HG02623 (cell line): ENCODE data around the gene CHERP.
"Not testable (repeated sequence)": the region's sequence is repeated elsewhere in the genome, so short reads cannot be mapped to it uniquely, and the experiment has no call there.

Source experiments
- ATAC-seq: cut with Tn5 transposase; IDR thresholded peaks from one replicate; pipeline ENCODE4 v1.9.1; 2021; ENCODE audit warnings: moderate library complexity; ENCODE audit not compliant: unreplicated experiment

Gene CHERP

DNA sequence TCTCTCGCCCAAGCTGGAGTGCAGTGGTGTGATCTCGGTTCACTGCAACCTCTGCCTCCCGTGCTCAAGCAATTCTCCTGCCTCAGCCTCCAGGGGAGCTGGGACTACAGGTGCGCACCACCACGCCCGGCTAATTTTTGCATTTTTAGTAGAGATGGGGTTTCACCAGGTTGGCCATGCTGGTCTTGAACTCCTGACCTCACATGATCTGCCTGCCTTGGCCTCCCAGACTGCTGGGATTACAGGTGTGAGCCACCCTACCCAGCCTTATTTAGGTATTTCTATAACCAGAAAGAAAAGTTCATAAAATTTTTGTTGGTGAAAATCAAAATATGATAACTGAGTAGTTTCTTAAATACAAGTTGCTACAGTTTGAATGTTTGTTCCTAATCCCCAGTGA lies 1.5 kb upstream of the CHERP start:
- ATAC-seq, result not testable (repeated sequence)

DNA sequence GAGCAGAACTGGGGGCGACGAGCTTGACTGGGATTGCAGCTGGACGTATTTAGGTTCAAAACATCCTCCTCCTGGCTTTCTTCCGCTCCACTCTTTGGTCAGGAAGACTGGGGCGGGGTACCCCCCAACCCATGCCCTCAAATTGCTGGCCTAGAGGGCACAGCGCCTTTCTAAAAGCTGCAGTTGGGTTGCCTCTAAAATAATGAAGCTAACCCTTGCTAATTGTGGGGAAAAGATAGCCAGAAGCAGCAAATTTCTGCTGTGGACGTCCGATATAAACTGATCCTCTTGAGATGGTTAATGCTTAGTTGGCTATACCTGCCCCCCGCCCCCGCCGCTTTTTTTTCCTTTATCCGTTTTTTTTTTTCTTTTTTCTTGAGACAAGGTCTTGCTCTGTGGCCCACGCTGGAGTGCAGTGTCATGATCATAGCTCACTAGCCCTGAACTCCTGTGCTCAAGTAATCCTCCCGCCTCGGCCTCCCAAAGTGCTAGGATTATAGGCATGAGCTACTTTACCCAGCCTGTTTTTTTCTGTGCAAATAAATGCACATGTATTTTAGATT lies 754 bp upstream of the CHERP start:
- no peak for ATAC-seq

DNA sequence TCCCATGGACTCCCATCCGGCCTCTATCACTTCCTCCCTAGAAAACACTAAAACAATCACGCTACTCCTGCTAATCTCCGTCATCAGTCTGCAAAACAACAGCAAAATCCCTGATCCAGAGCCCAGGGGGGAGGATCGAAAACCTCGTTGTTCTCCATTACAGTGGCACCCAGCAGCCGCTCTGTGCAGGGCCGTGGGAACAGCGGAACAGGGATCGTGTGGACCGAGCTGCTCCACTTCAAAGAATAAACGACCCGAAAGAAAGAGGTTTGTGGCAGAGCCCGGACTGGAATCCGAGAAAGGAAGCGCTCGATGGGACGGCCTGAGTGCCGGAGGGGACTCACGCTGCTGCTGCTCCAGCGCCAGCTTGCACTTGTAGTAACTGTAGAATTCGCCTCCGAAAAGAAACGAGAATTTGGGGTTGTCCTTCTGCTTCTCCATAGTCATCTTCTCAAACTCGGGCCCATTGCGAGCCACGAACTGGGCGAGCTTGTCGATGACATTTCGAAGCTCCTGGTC lies 652 bp downstream of the CHERP start:
- ATAC-seq, result no peak

DNA sequence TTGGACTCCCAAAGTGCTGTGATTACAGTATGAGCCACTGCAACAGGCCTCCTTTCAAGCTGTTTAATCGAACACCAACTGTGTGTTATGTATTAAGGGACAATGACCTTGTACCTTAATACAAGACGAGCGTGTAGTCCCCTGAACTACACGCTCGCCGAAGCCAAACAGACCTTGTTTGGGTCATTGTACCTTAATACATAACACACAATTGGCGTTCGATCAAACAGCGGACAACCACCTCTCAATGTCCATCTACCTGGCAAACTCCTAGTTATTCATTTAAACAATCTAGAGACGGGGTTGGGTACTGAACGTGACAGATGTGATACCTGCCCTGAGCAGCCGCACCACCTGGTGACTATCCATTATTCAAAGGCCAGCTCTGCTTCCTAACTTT lies 1.3 kb downstream of the CHERP start:
- no peak for ATAC-seq

DNA sequence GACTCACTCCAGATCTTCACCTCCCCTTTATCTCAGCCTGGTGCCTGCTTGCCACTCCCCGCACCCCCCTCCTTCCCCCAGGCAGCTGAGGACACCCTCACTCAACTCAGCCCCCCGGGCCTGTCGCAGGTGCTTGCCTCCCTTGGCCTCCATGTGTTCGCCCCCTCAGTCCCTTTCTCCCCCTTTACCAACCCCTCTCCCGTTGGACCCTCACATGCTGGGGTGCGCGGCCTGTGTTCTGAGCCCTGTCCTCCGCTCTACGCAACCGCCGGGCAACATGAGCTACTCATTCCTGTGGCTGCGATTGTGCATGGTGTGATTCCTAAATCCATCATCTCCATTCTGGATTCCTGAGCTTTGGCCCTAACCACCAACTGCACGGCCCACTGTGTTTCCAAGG lies 5.1 kb downstream of the CHERP start:
- ATAC-seq, result no peak

DNA sequence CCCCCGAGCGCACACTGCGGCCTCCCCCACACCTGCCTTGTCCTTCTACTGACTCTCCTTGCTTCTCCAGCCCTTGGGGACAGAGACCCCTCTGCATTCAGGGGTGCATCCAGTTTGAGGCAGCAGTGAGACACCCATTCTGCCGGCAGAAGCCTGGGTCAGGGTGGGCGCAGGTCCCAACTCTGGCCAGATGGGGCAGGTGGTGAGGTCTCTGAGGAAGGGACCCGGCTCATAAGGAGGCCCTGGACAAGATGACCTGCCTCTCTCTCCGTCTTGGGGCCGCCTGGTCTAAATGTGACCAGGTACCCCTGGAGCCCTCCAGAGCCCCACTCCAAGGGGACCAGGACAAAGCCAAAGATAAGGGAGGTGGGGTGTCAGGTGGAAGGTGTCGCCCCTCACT lies 6.1 kb downstream of the CHERP start:
- no peak for ATAC-seq

DNA sequence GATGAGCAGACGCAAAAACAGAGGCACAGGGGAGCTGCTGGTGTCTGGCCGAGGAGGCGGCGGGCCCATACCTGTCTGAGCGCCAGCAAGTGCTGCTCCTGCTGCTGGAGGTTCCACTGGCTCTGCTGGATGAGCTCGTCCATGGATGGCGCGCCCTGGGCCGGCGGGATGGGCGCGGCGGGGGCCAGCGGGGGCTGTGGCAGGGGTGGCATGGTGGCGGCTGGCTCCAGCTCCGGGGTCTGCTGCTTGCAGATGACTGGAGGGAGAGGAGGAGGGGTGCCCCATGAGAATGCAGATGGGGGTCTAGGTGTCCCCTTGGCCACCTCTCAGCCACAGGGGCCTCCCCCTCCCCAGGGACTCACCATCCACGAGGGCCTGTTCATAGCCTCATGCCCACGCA lies 6.9 kb downstream of the CHERP start:
- ATAC-seq, result no peak

DNA sequence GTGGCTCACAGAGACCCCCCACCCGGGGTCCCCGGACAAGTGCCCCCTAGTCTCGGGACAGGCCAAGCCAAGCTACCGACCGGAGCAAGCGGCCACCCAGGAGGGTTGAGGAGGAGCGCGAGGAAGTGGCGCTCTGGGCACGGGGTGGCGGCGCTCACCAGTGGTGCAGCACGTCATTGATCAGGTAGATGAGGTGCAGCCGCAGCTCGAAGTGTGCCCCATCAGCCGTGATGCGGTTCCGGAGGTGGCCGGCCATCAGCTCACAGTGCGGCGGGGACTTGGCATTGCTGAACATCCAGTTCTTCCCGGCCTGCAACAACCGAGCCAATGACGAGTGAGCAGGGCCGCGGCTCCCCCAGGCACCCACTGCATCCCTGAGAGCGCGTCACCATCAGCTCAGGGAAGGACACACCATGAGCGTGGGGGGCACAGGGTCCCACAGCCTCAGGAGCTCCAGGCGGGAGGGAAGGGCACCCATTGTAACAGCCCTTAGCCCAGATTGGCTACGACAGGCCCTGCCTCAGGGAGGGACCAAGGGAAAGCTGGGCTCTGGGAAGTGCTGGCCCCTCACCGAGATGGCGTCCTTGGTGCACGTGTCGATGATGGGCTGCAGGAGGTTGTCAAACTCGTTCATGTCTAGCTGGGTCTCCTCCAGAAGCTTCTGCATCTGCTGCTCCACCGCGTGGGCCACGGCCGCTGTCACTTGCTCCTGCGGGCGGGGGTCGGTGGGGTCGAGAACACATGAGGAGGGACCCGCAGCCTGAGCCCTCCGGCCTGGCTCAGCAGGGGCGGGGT lies 9.6 kb downstream of the CHERP start:
- ATAC-seq, result no peak

DNA sequence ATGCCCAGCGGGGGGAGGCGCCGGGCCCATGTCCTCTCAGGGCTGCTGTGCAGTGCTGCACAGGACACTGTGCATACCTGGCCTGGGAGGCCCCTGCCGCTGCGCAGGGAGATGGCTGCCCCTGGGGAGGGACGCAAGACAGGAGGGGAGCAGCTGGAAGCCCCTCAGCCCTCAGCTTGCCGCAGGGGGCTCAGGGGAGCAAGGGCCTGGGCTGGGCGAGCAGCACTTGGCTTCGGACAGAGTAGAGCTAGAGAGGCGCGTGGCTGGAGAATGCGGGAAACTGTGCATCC lies 10.9 kb downstream of the CHERP start:
- no peak for ATAC-seq

DNA sequence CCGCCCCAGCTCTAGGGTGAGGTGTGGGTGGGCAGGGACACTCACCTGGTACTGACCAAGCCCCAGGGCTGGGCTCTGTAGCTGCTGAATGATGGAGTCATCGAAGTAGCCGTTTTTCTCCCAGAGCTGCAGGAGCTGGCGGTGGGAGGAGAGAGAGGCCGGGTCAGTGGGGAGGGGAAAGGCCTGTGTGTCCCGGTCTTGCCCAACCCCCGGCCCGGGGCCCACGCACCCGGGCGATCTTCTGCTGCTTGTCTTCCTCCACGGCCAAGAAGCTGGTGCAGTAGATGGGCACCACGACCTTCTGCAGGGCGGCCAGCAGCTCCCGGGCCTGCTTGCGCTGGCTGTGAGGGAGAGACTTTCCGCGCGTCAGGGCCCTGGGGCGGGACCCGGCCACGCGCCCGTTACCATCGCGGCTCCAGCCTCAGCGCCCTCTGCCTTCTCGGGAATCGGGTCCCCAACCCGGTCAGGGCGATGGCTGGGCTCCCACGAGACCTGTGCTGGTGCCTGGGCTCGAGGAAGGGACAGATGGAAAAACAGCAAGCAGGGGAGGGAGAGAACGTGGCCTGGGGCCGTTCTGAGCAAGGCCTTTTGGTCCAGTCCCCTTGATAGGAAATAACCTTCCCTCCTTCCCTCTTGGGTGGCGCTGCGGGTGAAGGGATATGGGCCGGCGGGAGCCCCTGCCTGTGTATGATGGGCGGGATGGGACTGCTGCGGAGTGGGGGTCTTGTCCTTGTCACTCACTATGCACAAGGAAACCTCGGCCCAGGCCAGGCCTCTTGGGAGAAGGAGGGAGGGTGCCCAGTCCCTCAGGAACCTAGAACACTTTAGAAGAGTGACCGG lies 11.5 kb downstream of the CHERP start:
- ATAC-seq, result no peak

DNA sequence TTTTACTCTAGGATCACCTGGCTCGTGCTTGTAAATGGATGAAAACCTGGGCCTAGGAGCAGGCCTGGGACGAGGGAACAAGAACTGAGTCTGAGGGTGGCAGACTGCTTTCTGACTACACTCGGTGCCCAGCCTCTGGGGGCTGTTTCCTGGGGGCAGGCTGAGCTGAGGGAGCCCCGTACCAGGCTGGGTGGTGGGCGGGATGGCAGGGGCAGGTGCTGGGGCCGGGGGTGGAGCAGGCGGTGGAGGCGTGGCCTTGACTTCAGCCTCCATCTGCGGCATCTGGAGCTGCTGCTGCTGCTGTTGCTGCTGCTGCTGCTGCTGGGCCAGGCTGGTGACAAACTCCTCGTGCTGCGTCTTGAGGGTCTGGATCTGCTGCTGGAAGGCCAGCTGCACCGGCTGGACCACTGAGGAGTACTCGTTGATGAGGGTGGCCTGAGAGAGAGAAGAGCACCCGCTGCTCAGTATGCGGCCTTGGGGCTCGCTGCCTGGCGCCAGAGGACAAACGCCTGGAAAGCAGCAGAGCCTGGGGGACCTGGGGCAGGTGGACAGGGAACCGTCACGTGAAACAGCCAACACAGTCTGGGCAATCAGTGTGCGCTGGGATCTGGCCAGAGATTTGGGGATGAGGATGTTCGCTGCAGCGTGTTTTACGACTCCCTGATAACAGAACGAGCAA lies 12.6 kb downstream of the CHERP start:
- ATAC-seq, result no peak

DNA sequence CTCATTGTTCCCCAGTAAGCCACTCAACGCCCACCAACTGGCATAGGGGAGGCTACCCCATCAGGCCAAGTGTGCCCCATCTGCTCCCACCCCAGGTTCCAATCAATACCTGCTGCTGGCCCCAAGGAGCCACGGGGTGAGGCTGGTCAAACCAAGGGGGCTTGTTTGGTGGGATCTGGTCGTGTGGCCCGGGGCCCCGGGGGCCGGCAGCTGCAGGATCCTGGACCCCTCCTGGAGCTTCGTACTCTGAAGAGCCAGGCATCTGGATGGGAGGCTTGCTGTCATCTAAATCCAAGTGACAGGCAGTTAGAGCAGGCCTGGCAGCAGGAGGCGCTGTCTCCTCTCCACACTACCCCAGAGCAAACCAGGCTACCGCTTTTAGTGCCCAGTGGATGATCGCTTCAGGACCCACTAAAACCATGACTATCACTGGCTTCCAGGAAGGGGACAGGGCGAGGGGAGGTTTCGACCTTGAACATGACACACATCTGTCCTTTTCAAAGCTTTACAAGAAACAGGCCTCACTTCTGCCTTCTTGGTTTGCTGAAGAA lies 14.2 kb downstream of the CHERP start:
- ATAC-seq, result no peak

DNA sequence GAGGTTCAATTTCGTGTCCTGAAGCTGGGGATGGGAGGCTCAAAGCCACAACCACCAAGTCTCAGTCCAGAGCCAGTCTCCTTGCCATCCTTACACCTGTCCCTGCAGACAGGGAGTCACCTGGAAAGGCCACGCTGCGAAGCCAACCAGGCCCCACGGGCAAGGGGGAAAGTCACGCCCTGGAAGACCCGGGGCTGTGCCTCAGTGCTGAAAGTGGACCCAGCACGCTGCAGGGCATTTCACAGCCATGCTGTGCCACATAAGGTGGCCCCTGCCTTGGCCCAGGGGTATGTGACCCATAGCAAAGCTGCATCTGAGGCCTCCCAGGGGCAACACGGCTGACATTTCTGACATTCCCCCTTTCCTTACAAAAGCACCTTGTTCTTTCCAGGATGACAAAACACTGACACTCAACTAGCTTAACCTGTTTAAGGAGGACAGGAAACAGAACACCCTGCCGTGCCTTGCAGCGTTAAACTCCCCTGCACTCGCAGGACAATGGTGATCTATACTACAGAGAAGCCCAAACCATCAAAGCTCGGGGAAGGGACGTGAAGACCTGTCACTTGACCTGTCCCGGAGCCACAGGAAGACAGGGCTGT lies 14.8 kb downstream of the CHERP start:
- ATAC-seq, result no peak

DNA sequence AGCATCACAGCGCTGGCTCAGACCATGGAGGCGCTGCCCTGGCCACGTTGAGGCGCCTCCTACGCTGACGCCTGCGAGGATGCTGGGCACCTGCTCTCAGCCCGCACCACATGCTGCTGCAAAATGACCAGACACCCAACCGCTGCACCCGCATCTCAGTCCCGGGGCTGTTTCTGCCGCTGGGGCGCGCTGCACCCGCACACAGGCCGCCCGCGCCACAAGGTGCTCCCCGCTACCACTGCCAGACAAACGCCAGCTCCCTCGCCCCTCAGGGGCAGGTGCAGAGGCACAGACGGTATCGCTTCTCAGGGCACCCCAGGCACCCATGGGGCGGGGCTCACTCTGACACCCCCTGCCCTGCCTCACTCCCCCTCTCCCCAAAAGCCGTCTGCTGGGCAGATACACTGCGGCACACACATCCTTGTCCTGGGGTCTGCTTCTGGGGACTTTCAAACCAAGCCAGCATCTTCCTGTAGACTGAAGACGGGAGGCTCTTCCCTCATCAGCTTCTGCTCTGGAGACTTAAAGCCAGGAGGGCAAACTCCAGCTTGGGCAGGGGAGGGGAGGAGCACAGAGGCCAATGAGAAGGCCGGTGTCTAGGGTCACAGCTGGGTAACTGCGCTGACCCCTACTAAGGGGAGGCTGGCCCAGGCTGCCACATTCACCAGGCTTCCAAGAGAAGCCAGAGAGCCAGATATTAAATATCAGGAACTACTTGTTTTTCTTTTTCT lies 16.3 kb downstream of the CHERP start:
- ATAC-seq, result no peak

DNA sequence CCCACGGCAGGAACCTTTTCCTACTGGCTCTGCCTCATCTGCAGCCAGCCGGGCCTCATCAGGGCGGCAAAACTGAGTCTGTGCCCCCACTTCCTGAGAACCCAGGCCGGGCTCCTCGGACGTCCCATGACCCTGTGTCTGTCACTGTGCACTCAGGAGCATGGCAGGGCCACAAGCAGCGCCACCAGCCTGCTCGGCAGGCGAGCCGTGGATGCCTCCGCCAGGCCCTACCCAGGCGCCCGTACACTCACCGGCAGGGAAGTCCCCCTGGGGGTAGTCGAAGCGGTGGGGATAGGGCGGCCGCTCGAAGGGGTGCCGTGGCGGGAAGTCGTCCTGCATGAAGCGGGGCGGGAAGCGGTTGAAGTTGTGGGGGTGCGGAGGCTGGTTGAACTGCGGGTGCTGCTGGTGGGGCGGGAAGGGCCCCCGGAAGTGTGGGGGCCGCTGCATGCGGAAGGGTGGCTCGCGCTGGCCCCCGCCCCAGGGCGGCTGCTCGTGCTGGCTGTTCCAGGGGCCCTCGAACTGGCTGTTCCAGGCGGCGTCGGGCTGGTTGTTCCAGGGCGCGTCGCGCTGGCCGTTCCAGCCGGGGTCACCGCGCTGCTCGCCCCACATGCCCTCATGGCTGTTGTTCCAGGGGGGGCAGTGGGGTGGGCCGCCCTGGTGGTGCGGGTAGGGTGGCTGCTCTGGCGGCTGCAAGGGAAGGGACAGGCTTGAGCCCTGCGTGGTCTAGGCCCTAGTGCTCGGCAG lies 17.1 kb downstream of the CHERP start:
- ATAC-seq, result no peak

DNA sequence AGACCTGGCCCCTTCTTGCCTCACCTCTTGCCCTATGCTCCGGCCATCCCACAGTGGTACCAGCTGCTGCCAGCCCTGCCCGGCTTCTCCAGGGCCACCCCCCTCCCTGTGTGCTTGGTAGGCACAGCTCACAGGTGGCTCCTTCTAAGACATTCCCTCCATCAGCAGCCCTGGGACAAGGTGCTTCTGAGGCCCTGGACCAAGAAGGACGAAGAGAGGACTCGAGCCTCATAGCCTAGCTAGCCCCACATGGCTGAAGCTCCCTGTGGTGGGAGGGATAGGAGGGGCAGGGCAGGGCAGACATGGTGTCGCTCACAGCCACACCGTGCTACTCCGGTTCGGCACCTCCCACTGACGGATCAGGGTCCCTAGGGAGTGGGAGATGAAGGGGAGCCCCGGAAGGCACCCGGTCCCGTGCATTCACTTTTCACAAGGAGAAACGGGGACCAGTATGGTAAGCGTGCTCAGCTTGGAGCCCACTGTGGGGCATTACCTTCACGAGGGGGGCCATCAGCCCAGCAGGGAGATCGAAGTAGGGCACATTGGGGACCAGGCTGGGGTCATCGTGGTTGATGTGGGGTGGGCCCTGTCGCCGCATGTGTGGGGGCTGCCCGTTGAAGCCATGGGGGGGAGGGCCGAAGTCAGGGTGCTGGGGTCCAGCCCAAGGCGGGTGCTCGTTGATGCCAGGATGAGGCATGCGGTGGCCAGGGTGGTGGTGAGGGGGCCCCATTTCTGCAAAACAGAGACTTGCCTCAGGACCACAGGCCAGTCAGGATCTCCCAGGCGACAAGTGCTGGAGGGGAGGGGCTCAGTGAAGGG lies 19.5 kb downstream of the CHERP start:
- ATAC-seq, result no peak

DNA sequence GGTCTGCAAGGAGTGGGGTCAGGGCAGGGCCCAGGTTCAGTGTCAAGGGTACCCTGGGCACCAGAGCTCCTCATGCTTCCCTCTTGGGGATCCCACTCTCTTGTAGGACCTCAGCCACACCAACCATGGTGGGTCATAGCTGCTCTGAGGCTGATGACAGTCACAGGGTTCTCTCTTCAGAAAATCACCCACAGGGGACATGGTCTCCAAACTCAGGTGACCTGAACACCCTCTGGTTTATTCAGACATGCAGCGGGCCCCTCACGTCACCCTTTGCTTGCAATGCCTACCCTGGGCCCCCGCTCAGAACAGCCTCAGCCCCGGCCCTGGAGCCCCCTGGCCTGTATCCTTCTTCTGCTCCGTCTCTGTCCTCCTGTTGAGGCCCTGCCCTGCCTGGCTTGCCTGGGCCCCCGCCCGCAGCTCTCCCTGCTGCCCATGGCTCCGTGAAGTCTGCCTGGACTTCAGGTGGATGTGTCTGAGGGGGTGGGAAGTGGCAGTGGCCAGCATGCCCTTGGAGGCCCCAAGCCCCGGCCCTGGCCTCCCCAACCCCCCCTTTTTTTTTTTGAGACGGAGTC lies 20.4 kb downstream of the CHERP start:
- no peak for ATAC-seq

DNA sequence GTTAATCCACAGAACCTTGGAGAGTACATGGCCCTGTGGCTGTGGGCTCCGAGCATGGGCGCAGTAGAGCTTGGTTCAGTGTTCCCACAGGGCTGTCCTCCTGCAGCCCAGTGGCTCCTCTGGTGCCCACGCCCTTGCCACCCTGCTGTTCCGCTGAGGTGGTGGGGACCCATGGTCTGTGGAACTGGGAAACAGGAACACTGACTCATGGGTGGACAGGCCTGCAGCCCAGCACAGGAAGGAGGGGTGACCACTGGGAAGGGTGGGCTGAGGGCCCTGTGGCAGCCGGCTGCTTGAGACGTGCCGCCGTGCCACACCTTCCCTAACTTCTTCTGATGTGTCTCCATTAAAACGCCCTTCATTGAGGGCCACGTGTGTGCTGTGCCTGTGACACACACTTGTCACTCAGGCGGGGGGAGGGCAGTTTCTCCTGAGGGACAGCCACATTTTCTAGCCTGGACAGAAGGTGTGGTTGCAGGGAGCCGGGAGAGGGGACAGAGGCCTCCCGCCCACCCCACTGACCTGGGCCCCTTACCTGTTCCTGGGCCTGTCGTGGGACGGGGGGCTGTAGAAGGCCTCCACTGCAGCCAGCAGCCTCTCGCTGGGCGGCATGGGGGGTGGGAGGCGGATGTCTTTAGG lies 21.1 kb downstream of the CHERP start:
- ATAC-seq, result no peak
